MM.1S (cell line): ENCODE results near the gene GGTA1.

ENCODE experiments used
- DNase-seq: peaks from one replicate; pipeline ENCODE4 v3.0.0-alpha.2; 2015
- H2AFZ ChIP-seq: fragments of 300-600 bp; sonication (generic); 2 replicates; pipeline ENCODE4 v1.6.0; 2016; ENCODE audit warnings: antibody characterized with exemption, low read length
- H3F3A ChIP-seq: fragments of 300-600 bp; sonication (generic); 2 replicates; pipeline ENCODE4 v1.6.1; 2016; ENCODE audit warnings: mild to moderate bottlenecking, antibody characterized with exemption, low read length, moderate library complexity, mixed read lengths; ENCODE audit not compliant: insufficient read depth
- H3K27ac ChIP-seq: fragments of 300-600 bp; sonication (generic); 2 replicates; pipeline ENCODE4 v1.5.1; 2016; ENCODE audit warnings: mild to moderate bottlenecking, low read length
- H3K27me3 ChIP-seq: fragments of 300-600 bp; sonication (generic); replicated peaks from 2 replicates; pipeline ENCODE4 v1.6.0; 2016; ENCODE audit warnings: low read length; ENCODE audit not compliant: insufficient read depth
- H3K36me3 ChIP-seq: fragments of 300-600 bp; sonication (generic); replicated peaks from 2 replicates; pipeline ENCODE4 v1.6.1; 2016; ENCODE audit warnings: mild to moderate bottlenecking, low read length, mixed read lengths; ENCODE audit not compliant: insufficient read depth
- H3K4me1 ChIP-seq: fragments of 300-600 bp; sonication (generic); 2 replicates; pipeline ENCODE4 v1.6.1; 2016; ENCODE audit warnings: low read length, mixed read lengths
- H3K4me2 ChIP-seq: fragments of 300-600 bp; sonication (generic); 2 replicates; pipeline ENCODE4 v1.6.0; 2016; ENCODE audit warnings: low read depth, low read length
- H3K4me3 ChIP-seq: fragments of 300-600 bp; sonication (generic); 2 replicates; pipeline ENCODE4 v1.5.1; 2016; ENCODE audit warnings: low read length, mixed read lengths
- H3K79me2 ChIP-seq: fragments of 300-600 bp; sonication (generic); 2 replicates; pipeline ENCODE4 v1.6.1; 2016; ENCODE audit warnings: mixed run types, low read length, mixed read lengths
- H3K9ac ChIP-seq: fragments of 300-600 bp; sonication (generic); 2 replicates; pipeline ENCODE4 v1.6.1; 2016; ENCODE audit warnings: low read length, mixed read lengths
- H3K9me2 ChIP-seq: fragments of 300-600 bp; sonication (generic); replicated peaks from 2 replicates; pipeline ENCODE4 v1.6.1; 2016; ENCODE audit warnings: mild to moderate bottlenecking, low read length, mixed read lengths; ENCODE audit not compliant: insufficient read depth
- H3K9me3 ChIP-seq: fragments of 300-600 bp; sonication (generic); replicated peaks from 2 replicates; pipeline ENCODE4 v1.6.1; 2016; ENCODE audit warnings: mild to moderate bottlenecking, low read length, mixed read lengths; ENCODE audit not compliant: insufficient read depth
- H4K20me1 ChIP-seq: fragments of 300-600 bp; sonication (generic); 2 replicates; pipeline ENCODE4 v1.6.1; 2016; ENCODE audit warnings: mild to moderate bottlenecking, low read length, moderate library complexity, mixed read lengths; ENCODE audit not compliant: insufficient read depth
- EZH2 ChIP-seq: fragments of 300-600 bp; sonication (generic); optimal IDR thresholded peaks from 2 replicates; pipeline ENCODE3; 2017; ENCODE audit warnings: low read depth, mild to moderate bottlenecking, antibody characterized with exemption, low read length, mixed read lengths
- EZH2phosphoT487 ChIP-seq: fragments of 300-600 bp; sonication (generic); IDR thresholded peaks from 2 replicates; pipeline ENCODE4 v1.6.1; 2018; ENCODE audit warnings: antibody characterized with exemption, low read length
- TF ChIP-seq, protein P1 (sequence below): fragments of 300-600 bp; sonication (generic); IDR thresholded peaks from 2 replicates; pipeline ENCODE4 v1.5.1; 2016; ENCODE audit warnings: antibody characterized with exemption, low read length, mixed read lengths

Gene GGTA1

DNA sequence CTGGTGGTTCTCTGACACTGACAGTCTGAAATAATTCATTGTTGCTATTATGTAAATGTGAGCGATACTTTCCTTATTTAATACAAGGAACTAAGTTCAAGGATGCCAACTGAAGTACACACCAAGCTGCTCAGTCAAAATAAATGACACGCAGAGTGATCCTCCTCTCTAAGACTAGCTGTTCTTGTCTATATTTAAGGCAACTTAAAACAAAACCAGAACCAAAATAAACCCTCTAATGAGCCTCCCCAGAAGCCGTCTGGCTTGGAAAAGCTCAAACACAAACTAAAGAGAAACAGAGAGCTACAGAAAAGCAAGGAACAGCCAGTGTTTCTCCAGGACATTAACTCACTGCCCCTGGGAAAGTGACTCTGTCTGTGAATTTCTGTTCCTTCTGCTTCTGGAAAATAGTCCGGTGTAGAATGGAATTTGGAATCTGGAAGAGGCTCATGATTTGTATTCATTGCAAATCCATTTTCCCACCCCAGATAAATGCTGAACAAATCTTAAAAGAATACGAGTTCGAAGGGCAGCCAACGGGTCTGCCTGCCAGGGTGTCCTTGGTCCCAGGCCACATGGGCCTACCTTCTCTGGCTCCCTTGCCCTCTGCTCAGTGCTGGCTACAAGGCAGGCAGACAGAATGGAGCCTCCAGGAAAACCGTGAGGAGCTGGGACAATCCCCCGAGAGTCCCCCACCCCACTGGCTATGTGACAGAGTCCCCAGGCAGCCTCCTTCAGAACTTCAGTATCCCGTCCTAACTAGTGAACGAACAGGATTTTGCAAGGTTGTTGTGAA, 14.8 kb downstream of the GGTA1 start:
- H3K27me3 ChIP-seq: no peaks in the 10 kb centered on the region

DNA sequence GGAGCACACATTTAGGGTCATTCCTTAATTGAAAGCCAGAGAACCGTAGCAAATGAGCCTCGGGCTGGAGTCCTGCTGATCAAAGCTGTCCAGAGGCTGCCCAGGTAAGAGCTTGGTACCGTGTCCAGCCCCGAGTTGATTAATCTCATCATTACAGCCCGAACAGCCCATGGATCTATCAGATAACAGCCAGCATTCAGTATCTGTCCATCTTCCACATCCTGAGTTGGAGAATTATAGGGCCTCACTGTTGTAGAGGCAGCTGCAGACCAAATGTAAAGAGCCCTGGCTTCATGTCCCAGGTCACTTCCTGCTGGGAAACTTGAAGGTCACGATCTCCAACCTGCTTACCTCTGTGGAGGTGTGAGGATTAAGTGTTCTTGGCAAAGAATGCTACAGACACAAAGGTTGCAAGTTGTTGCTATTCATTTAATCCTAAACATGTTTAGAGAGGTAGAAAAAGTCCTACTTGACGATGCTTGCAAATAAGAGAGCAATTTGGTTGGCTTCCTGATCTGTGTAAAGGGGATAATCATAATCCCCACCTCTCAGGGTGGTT, 16.1 kb downstream of the GGTA1 start:
- Histone ChIP-seq H3K9me3 (no peaks in the 10 kb centered on the region), H3K4me2 (no peak overlapping the region), H3K9me2 (no peaks in the 10 kb centered on the region), H3F3A (no peaks in the 10 kb centered on the region), H3K36me3 (no peaks in the 10 kb centered on the region), H3K27me3 (no peaks in the 10 kb centered on the region), H3K4me3 (no peak overlapping the region), H3K4me1 (no peaks in the 10 kb centered on the region), H3K27ac (no peak overlapping the region), H3K9ac (no peak overlapping the region), H3K79me2 (no peaks in the 10 kb centered on the region), H2AFZ (no peak overlapping the region), H4K20me1 (no peaks in the 10 kb centered on the region)
- DNase-seq: no peak
- TF ChIP-seq, protein P1, sequence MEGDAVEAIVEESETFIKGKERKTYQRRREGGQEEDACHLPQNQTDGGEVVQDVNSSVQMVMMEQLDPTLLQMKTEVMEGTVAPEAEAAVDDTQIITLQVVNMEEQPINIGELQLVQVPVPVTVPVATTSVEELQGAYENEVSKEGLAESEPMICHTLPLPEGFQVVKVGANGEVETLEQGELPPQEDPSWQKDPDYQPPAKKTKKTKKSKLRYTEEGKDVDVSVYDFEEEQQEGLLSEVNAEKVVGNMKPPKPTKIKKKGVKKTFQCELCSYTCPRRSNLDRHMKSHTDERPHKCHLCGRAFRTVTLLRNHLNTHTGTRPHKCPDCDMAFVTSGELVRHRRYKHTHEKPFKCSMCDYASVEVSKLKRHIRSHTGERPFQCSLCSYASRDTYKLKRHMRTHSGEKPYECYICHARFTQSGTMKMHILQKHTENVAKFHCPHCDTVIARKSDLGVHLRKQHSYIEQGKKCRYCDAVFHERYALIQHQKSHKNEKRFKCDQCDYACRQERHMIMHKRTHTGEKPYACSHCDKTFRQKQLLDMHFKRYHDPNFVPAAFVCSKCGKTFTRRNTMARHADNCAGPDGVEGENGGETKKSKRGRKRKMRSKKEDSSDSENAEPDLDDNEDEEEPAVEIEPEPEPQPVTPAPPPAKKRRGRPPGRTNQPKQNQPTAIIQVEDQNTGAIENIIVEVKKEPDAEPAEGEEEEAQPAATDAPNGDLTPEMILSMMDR: no peak
- TF ChIP-seq EZH2: no peak
- no peak for TF ChIP-seq EZH2phosphoT487

More for the DNA sequence above, 14.8 kb downstream of the GGTA1 start:
- Histone ChIP-seq H3K27ac (no peak overlapping the region), H3K4me2 (no peak overlapping the region), H4K20me1 (no peaks in the 10 kb centered on the region), H3K9me3 (no peaks in the 10 kb centered on the region), H3K79me2 (no peaks in the 10 kb centered on the region), H3K9ac (no peak overlapping the region), H3F3A (no peaks in the 10 kb centered on the region), H3K4me1 (no peaks in the 10 kb centered on the region), H3K9me2 (no peaks in the 10 kb centered on the region), H2AFZ (no peak overlapping the region), H3K36me3 (no peaks in the 10 kb centered on the region), H3K4me3 (no peak overlapping the region)
- TF ChIP-seq, protein P1: no peak
- DNase-seq: no peak

DNA sequence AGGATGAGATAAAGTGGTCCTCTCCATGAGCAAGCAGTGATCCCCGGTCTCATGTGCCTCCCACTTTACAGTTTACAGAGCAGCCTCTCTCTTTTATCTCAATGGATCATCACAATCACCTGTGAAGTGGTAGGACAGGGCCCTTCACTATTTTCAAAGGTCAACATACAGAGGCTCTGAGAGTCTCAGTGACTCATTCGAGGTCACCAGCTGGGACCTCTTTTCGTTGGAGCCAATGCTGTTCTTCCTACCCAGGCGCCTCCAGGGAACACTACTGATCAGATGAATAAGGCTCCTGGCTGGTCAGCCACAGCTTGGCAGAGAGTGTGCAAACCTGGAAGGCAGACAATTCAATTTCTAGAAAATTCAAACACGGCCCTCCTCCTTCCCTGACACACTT, 16.6 kb downstream of the GGTA1 start:
- Histone ChIP-seq H3K79me2 (no peaks in the 10 kb centered on the region), H3F3A (no peaks in the 10 kb centered on the region), H3K4me1 (no peaks in the 10 kb centered on the region), H3K9me2 (no peaks in the 10 kb centered on the region), H3K27ac (no peak overlapping the region), H4K20me1 (no peaks in the 10 kb centered on the region), H3K4me3 (no peak overlapping the region), H2AFZ (no peak overlapping the region), H3K9ac (no peak overlapping the region), H3K9me3 (no peaks in the 10 kb centered on the region), H3K4me2 (no peak overlapping the region), H3K36me3 (no peaks in the 10 kb centered on the region), H3K27me3 (no peaks in the 10 kb centered on the region)
- DNase-seq: no peak
- TF ChIP-seq EZH2 (no peak), EZH2phosphoT487 (no peak)
- TF ChIP-seq, protein P1: no peak
